Ishikawa (cell line): Measurements from ENCODE around the gene PRDM1.

Source experiments
- CEBPB ChIP-seq: IDR thresholded peaks from 2 replicates; pipeline ENCODE4 v1.6.1; 2012
- CREB1 ChIP-seq: IDR thresholded peaks from 2 replicates; pipeline ENCODE4 v1.6.1; 2012; ENCODE audit warnings: low read depth
- EP300 ChIP-seq: IDR thresholded peaks from 2 replicates; pipeline ENCODE4 v1.6.1; 2012; ENCODE audit warnings: borderline replicate concordance
- FOXM1 ChIP-seq: IDR thresholded peaks from 2 replicates; pipeline ENCODE4 v1.6.1; 2012; ENCODE audit warnings: low read depth, borderline replicate concordance
- RAD21 ChIP-seq: IDR thresholded peaks from 2 replicates; pipeline ENCODE4 v1.6.1; 2012; ENCODE audit warnings: low read depth
- REST ChIP-seq: IDR thresholded peaks from 2 replicates; pipeline ENCODE4 v1.6.1; 2012; ENCODE audit warnings: low read depth, mild to moderate bottlenecking
- TAF1 ChIP-seq: IDR thresholded peaks from 2 replicates; pipeline ENCODE4 v1.6.1; 2012; ENCODE audit warnings: low read depth, mild to moderate bottlenecking
- TEAD4 ChIP-seq: IDR thresholded peaks from 2 replicates; pipeline ENCODE4 v1.6.1; 2012
- YY1 ChIP-seq: IDR thresholded peaks from 2 replicates; pipeline ENCODE4 v1.6.1; 2012; ENCODE audit warnings: low read depth
- TF ChIP-seq, protein P1 (sequence below): IDR thresholded peaks from 2 replicates; pipeline ENCODE4 v1.6.1; 2012

DNA sequence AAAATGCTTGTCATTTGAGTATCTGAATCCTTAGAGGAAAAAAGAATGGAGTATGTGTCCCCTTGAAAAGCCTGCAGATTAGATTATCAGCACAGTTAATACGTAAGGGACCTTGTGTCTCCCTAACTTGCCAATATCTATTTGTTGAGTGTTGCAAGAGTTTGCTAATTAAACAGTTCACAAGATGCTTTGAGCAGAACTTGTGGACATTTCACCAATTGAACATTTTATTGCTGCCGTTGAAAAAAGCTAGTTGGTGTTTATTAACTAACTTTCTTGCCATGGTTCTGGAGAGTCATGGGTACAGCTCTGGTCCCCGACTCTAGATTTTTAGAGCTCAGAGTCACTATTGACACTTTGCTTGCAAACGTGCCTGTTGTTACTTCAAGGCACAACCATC is 30.6 kb upstream of the PRDM1 start:
- TF ChIP-seq, protein P1, sequence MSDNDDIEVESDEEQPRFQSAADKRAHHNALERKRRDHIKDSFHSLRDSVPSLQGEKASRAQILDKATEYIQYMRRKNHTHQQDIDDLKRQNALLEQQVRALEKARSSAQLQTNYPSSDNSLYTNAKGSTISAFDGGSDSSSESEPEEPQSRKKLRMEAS, result no peak
- TF ChIP-seq RAD21, result no peak
- TF ChIP-seq CEBPB, result no peak
- no peak for TF ChIP-seq YY1
- TF ChIP-seq EP300, result no peak
- no peak for TF ChIP-seq TEAD4
- no peak for TF ChIP-seq TAF1
- no peak for TF ChIP-seq FOXM1
- no peak for TF ChIP-seq REST
- no peak for TF ChIP-seq CREB1
